HEK293 (cell line): Measurements from ENCODE around the gene LONP2.
"Not testable (repeated sequence)": the region's sequence is repeated elsewhere in the genome, so short reads cannot be mapped to it uniquely, and the experiment has no call there.

Source experiments
- CTCF ChIA-PET: fragments of 350-600 bp; formaldehyde crosslinking; extraction: SDS; loops from one replicate; lab custom pipeline; 2021; ENCODE audit warnings: antibody characterized with exemption; lab: Yijun Ruan, JAX
- POLR2A ChIA-PET: fragments of 300-600 bp; formaldehyde crosslinking; extraction: SDS; loops from one replicate; lab custom pipeline; 2020; ENCODE audit warnings: antibody characterized with exemption, inconsistent platforms; lab: Yijun Ruan, JAX
- H3K27ac ChIP-seq: fragments of 200-500 bp; sonication (Bioruptor generic); 2 replicates; pipeline ENCODE4 v1.5.1; 2014; ENCODE audit warnings: low read depth, low read length, control low read depth, inconsistent platforms; ENCODE audit errors: extremely low read depth
- H3K36me3 ChIP-seq, 2 experiments: fragments of 200-500 bp in 1 of 2; sonication (Bioruptor generic) in 1 of 2; 1 replicate in 1 of 2; 2 replicates in 1 of 2; pipeline ENCODE4 v1.5.1; 2014 to 2017; ENCODE audit warnings: inconsistent platforms in 2 of 2, low read length in 2 of 2; ENCODE audit not compliant: control insufficient read depth in 2 of 2, insufficient read depth in 1 of 2
- H3K4me1 ChIP-seq: fragments of 200-500 bp; sonication (Bioruptor generic); 2 replicates; pipeline ENCODE4 v1.5.1; 2014; ENCODE audit warnings: mild to moderate bottlenecking, low read length, inconsistent platforms; ENCODE audit not compliant: control insufficient read depth, insufficient read depth
- H3K4me3 ChIP-seq: 2 replicates; pipeline ENCODE4 v1.5.1; 2011; ENCODE audit warnings: low read depth, mild to moderate bottlenecking, control low read depth, low read length, moderate library complexity
- H3K9me3 ChIP-seq: fragments of 200-500 bp; sonication (Bioruptor generic); 2 replicates; pipeline ENCODE4 v1.5.1; 2014; ENCODE audit warnings: low read depth, low read length, inconsistent platforms; ENCODE audit not compliant: control insufficient read depth, insufficient read depth
- PRDM2 ChIP-seq: fragments of 450-650 bp; formaldehyde crosslinking; IDR thresholded peaks from 2 replicates; pipeline ENCODE4 v1.5.1; 2016; ENCODE audit warnings: missing biosample characterization, missing genetic modification characterization, borderline replicate concordance
- REPIN1 ChIP-seq: fragments of 450-650 bp; formaldehyde crosslinking; IDR thresholded peaks from 2 replicates; pipeline ENCODE4 v1.5.1; 2017; ENCODE audit warnings: missing biosample characterization, missing genetic modification characterization, low read depth
- SETDB1 ChIP-seq: IDR thresholded peaks from one replicate; pipeline ENCODE4 v1.6.1; 2017; ENCODE audit warnings: mild to moderate bottlenecking, low read length, moderate library complexity, mixed read lengths; ENCODE audit not compliant: insufficient read length
- SP3 ChIP-seq: fragments of 450-650 bp; formaldehyde crosslinking; IDR thresholded peaks from 2 replicates; pipeline ENCODE4 v1.5.1; 2016; ENCODE audit warnings: missing biosample characterization, missing genetic modification characterization
- ZBTB1 ChIP-seq: fragments of 450-650 bp; formaldehyde crosslinking; IDR thresholded peaks from 2 replicates; pipeline ENCODE4 v1.5.1; 2016; ENCODE audit warnings: missing biosample characterization, missing genetic modification characterization
- ZBTB8A ChIP-seq: fragments of 450-650 bp; formaldehyde crosslinking; IDR thresholded peaks from 2 replicates; pipeline ENCODE4 v1.5.1; 2016; ENCODE audit warnings: missing biosample characterization, missing genetic modification characterization
- ZNF10 ChIP-seq: fragments of 450-650 bp; formaldehyde crosslinking; IDR thresholded peaks from 2 replicates; pipeline ENCODE4 v1.5.1; 2017; ENCODE audit warnings: missing biosample characterization, missing genetic modification characterization
- ZNF133 ChIP-seq: fragments of 450-650 bp; formaldehyde crosslinking; IDR thresholded peaks from 2 replicates; pipeline ENCODE4 v1.5.1; 2016; ENCODE audit warnings: missing biosample characterization, missing genetic modification characterization
- ZNF223 ChIP-seq: fragments of 450-650 bp; formaldehyde crosslinking; IDR thresholded peaks from 2 replicates; pipeline ENCODE4 v1.5.1; 2016; ENCODE audit warnings: missing biosample characterization, missing genetic modification characterization
- ZNF23 ChIP-seq: fragments of 450-650 bp; formaldehyde crosslinking; IDR thresholded peaks from 2 replicates; pipeline ENCODE4 v1.5.1; 2016; ENCODE audit warnings: missing biosample characterization, missing genetic modification characterization, borderline replicate concordance
- ZNF391 ChIP-seq: fragments of 450-650 bp; formaldehyde crosslinking; IDR thresholded peaks from 2 replicates; pipeline ENCODE4 v1.5.1; 2016; ENCODE audit warnings: low read depth, missing biosample characterization, missing genetic modification characterization, borderline replicate concordance
- ZNF394 ChIP-seq: fragments of 450-650 bp; formaldehyde crosslinking; IDR thresholded peaks from 2 replicates; pipeline ENCODE4 v1.5.1; 2016; ENCODE audit warnings: missing biosample characterization, missing genetic modification characterization, mild to moderate bottlenecking, moderate library complexity, borderline replicate concordance
- ZNF549 ChIP-seq: fragments of 450-650 bp; IDR thresholded peaks from 2 replicates; pipeline ENCODE4 v1.5.1; 2018; ENCODE audit warnings: missing biosample characterization, missing genetic modification characterization, mild to moderate bottlenecking, inconsistent platforms, moderate library complexity
- ZNF629 ChIP-seq: fragments of 450-650 bp; formaldehyde crosslinking; IDR thresholded peaks from 2 replicates; pipeline ENCODE4 v1.5.1; 2017; ENCODE audit warnings: missing biosample characterization, missing genetic modification characterization
- ZNF664 ChIP-seq: fragments of 450-650 bp; formaldehyde crosslinking; IDR thresholded peaks from 2 replicates; pipeline ENCODE4 v1.5.1; 2016; ENCODE audit warnings: missing biosample characterization, missing genetic modification characterization
- ZNF792 ChIP-seq: fragments of 450-650 bp; formaldehyde crosslinking; IDR thresholded peaks from 2 replicates; pipeline ENCODE4 v1.5.1; 2016; ENCODE audit warnings: missing biosample characterization, missing genetic modification characterization
- TF ChIP-seq, protein P1 (sequence below): fragments of 450-650 bp; formaldehyde crosslinking; IDR thresholded peaks from 2 replicates; pipeline ENCODE4 v1.5.1; 2016; ENCODE audit warnings: missing biosample characterization, missing genetic modification characterization
- TF ChIP-seq, protein P2 (sequence below): fragments of 450-650 bp; formaldehyde crosslinking; IDR thresholded peaks from 2 replicates; pipeline ENCODE4 v1.5.1; 2016; ENCODE audit warnings: missing biosample characterization, missing genetic modification characterization

The LONP2 gene

GRCh38 chr16:48310908-48311641 is 67.0 kb downstream of the LONP2 start:
- CTCF ChIA-PET: no interaction called here
- no peaks in the 10 kb centered on the region for H3K4me1 ChIP-seq
- H3K4me3 ChIP-seq: no peak overlapping the region
- no peaks in the 10 kb centered on the region for H3K9me3 ChIP-seq
- H3K36me3 ChIP-seq: peaks cover 10 to 36% of the 10 kb centered on the region in 2 experiments
- no peak overlapping the region for H3K27ac ChIP-seq
- TF ChIP-seq SETDB1 (peak; percentile 67), ZNF23 (tag by site-specific recombination) (no peak)
- POLR2A ChIA-PET: no interaction called here

DNA sequence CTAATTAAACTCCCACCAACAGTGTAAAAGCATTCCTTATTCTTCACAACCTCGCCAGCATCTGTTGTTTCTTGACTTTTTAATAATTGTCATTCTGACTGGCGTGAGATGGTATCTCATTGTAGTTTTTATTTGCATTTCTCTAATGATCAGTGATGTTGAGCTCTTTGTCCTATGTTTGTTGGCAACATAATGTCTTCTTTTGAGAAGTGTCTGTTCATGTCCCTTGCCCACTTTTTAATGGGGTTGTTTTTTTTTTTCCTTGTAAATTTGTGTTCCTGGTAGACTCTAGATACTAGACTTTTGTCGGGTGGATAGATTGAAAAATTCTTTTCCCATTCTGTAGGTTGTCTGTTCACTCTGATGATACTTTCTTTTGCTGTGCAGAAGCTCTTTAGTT is 69.8 kb downstream of the LONP2 start:
- peaks cover 6 to 23% of the 10 kb centered on the region in 2 experiments; a peak in 2 of 3 replicates for H3K36me3 ChIP-seq
- CTCF ChIA-PET, H3K4me1 ChIP-seq, H3K27ac ChIP-seq, H3K9me3 ChIP-seq, POLR2A ChIA-PET, H3K4me3 ChIP-seq: not testable (repeated sequence)

GRCh38 chr16:48317026-48317425 is 72.9 kb downstream of the LONP2 start:
- no peak overlapping the region for H3K4me3 ChIP-seq
- no peak overlapping the region for H3K27ac ChIP-seq
- H3K9me3 ChIP-seq: no peaks in the 10 kb centered on the region
- peaks cover 7% of the 10 kb centered on the region; the same call in 1 of the 2 replicates for H3K4me1 ChIP-seq
- H3K36me3 ChIP-seq: peaks cover 0 to 17% of the 10 kb centered on the region in 2 experiments; a peak in 2 of 3 replicates
- no peak for TF ChIP-seq ZNF223 (tag by site-specific recombination)
- TF ChIP-seq, protein P1, sequence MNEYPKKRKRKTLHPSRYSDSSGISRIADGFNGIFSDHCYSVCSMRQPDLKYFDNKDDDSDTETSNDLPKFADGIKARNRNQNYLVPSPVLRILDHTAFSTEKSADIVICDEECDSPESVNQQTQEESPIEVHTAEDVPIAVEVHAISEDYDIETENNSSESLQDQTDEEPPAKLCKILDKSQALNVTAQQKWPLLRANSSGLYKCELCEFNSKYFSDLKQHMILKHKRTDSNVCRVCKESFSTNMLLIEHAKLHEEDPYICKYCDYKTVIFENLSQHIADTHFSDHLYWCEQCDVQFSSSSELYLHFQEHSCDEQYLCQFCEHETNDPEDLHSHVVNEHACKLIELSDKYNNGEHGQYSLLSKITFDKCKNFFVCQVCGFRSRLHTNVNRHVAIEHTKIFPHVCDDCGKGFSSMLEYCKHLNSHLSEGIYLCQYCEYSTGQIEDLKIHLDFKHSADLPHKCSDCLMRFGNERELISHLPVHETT (tag by site-specific recombination): no peak
- TF ChIP-seq ZNF629 (tag by site-specific recombination): no peak
- no peak for TF ChIP-seq ZNF10 (tag by site-specific recombination)
- TF ChIP-seq ZNF792 (tag by site-specific recombination): no peak
- TF ChIP-seq PRDM2: no peak
- TF ChIP-seq ZNF549 (tag by site-specific recombination): no peak
- TF ChIP-seq ZBTB1 (tag by site-specific recombination): no peak
- no peak for TF ChIP-seq ZNF664 (tag by site-specific recombination)
- TF ChIP-seq, protein P2, sequence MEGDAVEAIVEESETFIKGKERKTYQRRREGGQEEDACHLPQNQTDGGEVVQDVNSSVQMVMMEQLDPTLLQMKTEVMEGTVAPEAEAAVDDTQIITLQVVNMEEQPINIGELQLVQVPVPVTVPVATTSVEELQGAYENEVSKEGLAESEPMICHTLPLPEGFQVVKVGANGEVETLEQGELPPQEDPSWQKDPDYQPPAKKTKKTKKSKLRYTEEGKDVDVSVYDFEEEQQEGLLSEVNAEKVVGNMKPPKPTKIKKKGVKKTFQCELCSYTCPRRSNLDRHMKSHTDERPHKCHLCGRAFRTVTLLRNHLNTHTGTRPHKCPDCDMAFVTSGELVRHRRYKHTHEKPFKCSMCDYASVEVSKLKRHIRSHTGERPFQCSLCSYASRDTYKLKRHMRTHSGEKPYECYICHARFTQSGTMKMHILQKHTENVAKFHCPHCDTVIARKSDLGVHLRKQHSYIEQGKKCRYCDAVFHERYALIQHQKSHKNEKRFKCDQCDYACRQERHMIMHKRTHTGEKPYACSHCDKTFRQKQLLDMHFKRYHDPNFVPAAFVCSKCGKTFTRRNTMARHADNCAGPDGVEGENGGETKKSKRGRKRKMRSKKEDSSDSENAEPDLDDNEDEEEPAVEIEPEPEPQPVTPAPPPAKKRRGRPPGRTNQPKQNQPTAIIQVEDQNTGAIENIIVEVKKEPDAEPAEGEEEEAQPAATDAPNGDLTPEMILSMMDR (tag by site-specific recombination): no peak
- TF ChIP-seq ZBTB8A (tag by site-specific recombination): no peak
- TF ChIP-seq REPIN1: no peak
- TF ChIP-seq ZNF133 (tag by site-specific recombination): no peak
- TF ChIP-seq ZNF394 (tag by site-specific recombination): no peak
- TF ChIP-seq SP3 (tag by site-specific recombination): no peak
- TF ChIP-seq ZNF391 (tag by site-specific recombination): no peak
- TF ChIP-seq, all 188 proteins: peak for 0
- POLR2A ChIA-PET: no interaction called here
- CTCF ChIA-PET: no interaction called here
